22Rv1 (cell line): ENCODE measurements around the gene DTD1.

Experiments
- H3K27ac ChIP-seq: fragments of 450-650 bp; 2 replicates; pipeline ENCODE4 v1.5.1; 2017
- CTCF ChIP-seq: fragments of 450-650 bp; IDR thresholded peaks from 2 replicates; pipeline ENCODE4 v1.5.1; 2017; ENCODE audit warnings: mild to moderate bottlenecking
- ZFX ChIP-seq: fragments of 450-650 bp; IDR thresholded peaks from 2 replicates; pipeline ENCODE4 v1.6.1; 2017; ENCODE audit warnings: antibody characterized with exemption, borderline replicate concordance

Gene DTD1

GRCh38 chr20:18614244-18614643 lies 26.4 kb downstream of the DTD1 start:
- TF ChIP-seq CTCF, result no peak
- no peak for TF ChIP-seq ZFX
- H3K27ac ChIP-seq, result no peak overlapping the region

GRCh38 chr20:18615020-18615650 lies 27.3 kb downstream of the DTD1 start:
- TF ChIP-seq ZFX, result no peak
- TF ChIP-seq CTCF, result no peak
- peak overlapping the region; percentile 29; the same call in 1 of the 2 replicates for H3K27ac ChIP-seq

- no peak for TF ChIP-seq CTCF
- no peak for TF ChIP-seq ZFX
- H3K27ac ChIP-seq, result no peak overlapping the region
Observed at GRCh38 chr20:18621004-18621403, 33.1 kb downstream of the DTD1 start.

GRCh38 chr20:18623156-18623910 lies 35.5 kb downstream of the DTD1 start:
- no peak overlapping the region for H3K27ac ChIP-seq
- TF ChIP-seq CTCF (no peak), ZFX (no peak)

- TF ChIP-seq CTCF, result no peak
- no peak for TF ChIP-seq ZFX
- no peak overlapping the region for H3K27ac ChIP-seq
Observed at GRCh38 chr20:18624948-18625347, 37.1 kb downstream of the DTD1 start.

GRCh38 chr20:18625907-18626655 lies 38.2 kb downstream of the DTD1 start:
- no peak overlapping the region for H3K27ac ChIP-seq
- TF ChIP-seq CTCF (no peak), ZFX (no peak)
